H1 (cell line): ENCODE results near the gene ABCG1. TPM values are rescaled to one million over a fixed set of nuclear protein-coding genes. Genes with fewer than 3 reads are reported as not detected.

Source experiments
- CTCF ChIA-PET: fragments of 300-600 bp; sonication (Branson Sonifier 250); formaldehyde crosslinking; loops from one replicate; lab custom pipeline; 2021; ENCODE audit not compliant: partially characterized antibody; lab: Charles Lee
- POLR2A ChIA-PET: fragments of 300-600 bp; sonication (Branson Sonifier 250); formaldehyde crosslinking; loops from one replicate; lab custom pipeline; 2021; ENCODE audit warnings: inconsistent platforms; ENCODE audit not compliant: partially characterized antibody; lab: Charles Lee
- DNase-seq, 2 experiments: peaks; one replicate each; pipeline versions ENCODE4 v3.0.0 to v3.0.0-alpha.2; 2010 to 2022; ENCODE audit warnings: low spot score in 2 of 2, low read depth in 1 of 2, mixed read lengths in 1 of 2
- FAIRE-seq: peaks from 2 replicates; lab custom pipeline; 2011; peaks lifted over from hg19 to GRCh38; lab: Jason Lieb, UNC
- H2AFZ ChIP-seq: 2 replicates; pipeline ENCODE4 v1.8.1; 2012; ENCODE audit warnings: low read length, inconsistent platforms
- H2AK5ac ChIP-seq: 2 replicates; pipeline ENCODE4 v1.6.1; 2013; ENCODE audit warnings: low read depth, low read length
- H2BK120ac ChIP-seq: replicated peaks from 2 replicates; pipeline ENCODE3; 2013; ENCODE audit warnings: low read depth, low read length, inconsistent platforms
- H2BK12ac ChIP-seq: 2 replicates; pipeline ENCODE4 v1.6.1; 2013; ENCODE audit warnings: low read depth, low read length
- H2BK15ac ChIP-seq: 2 replicates; pipeline ENCODE4 v1.6.1; 2013; ENCODE audit warnings: low read length
- H2BK20ac ChIP-seq: 2 replicates; pipeline ENCODE4 v1.6.1; 2013; ENCODE audit warnings: low read length
- H2BK5ac ChIP-seq: 2 replicates; pipeline ENCODE4 v1.6.1; 2013; ENCODE audit warnings: low read depth, low read length
- H3K14ac ChIP-seq: 2 replicates; pipeline ENCODE4 v1.6.1; 2013; ENCODE audit warnings: inconsistent platforms; ENCODE audit not compliant: insufficient read length
- H3K18ac ChIP-seq: 2 replicates; pipeline ENCODE4 v1.6.1; 2013; ENCODE audit warnings: low read length; ENCODE audit errors: extremely low read depth
- H3K23ac ChIP-seq: 2 replicates; pipeline ENCODE4 v1.6.1; 2013; ENCODE audit warnings: inconsistent platforms; ENCODE audit not compliant: insufficient read length
- H3K23me2 ChIP-seq: 2 replicates; pipeline ENCODE4 v1.6.1; 2013; ENCODE audit warnings: low read depth, low read length
- H3K27ac ChIP-seq: 2 replicates; pipeline ENCODE4 v1.6.1; 2011; ENCODE audit warnings: low read depth, low read length, inconsistent platforms
- H3K27me3 ChIP-seq, 4 experiments: replicated peaks in 1 of 4; 1 replicate in 1 of 4; 2 replicates in 3 of 4; pipeline versions ENCODE4 v1.6.1 to v1.8.1; 2011 to 2013; ENCODE audit warnings: low read length in 3 of 4, mild to moderate bottlenecking in 3 of 4, inconsistent platforms in 2 of 4, mixed read lengths in 2 of 4, moderate library complexity in 1 of 4; ENCODE audit not compliant: control insufficient read depth in 3 of 4, insufficient read depth in 3 of 4; ENCODE audit errors: extremely low read depth in 1 of 4
- H3K36me3 ChIP-seq, 4 experiments: 2 replicates each; pipeline versions ENCODE4 v1.6.1 to v1.8.1; 2011 to 2013; ENCODE audit warnings: mild to moderate bottlenecking in 4 of 4, low read length in 3 of 4, moderate library complexity in 2 of 4, control low read depth in 1 of 4, inconsistent platforms in 1 of 4; ENCODE audit not compliant: insufficient read depth in 4 of 4, control insufficient read depth in 2 of 4
- H3K4ac ChIP-seq: replicated peaks from 2 replicates; pipeline ENCODE3; 2013; ENCODE audit warnings: low read length, low read depth, mixed read lengths, inconsistent platforms; ENCODE audit not compliant: insufficient read length
- H3K4me1 ChIP-seq, 4 experiments: replicated peaks in 1 of 4; 1 replicate in 1 of 4; 2 replicates in 3 of 4; pipeline versions ENCODE4 v1.6.1 to v1.8.1; 2011 to 2013; ENCODE audit warnings: low read length in 3 of 4, inconsistent platforms in 2 of 4, mixed read lengths in 1 of 4; ENCODE audit not compliant: insufficient read depth in 4 of 4, control insufficient read depth in 3 of 4
- H3K4me2 ChIP-seq, 2 experiments: 2 replicates each; pipeline versions ENCODE4 v1.6.1 to v1.8.1; 2011 to 2013; ENCODE audit warnings: low read depth in 2 of 2, low read length in 2 of 2, control low read depth in 1 of 2, inconsistent platforms in 1 of 2, mild to moderate bottlenecking in 1 of 2; ENCODE audit not compliant: insufficient read depth in 1 of 2
- H3K4me3 ChIP-seq, 4 experiments: fragments of 200-600, 300-600 bp in 1 of 4; sonication (generic), shearing (Covaris generic), sonication (Bioruptor Twin) in 1 of 4; 2 replicates each; pipeline versions ENCODE4 v1.5.1 to v1.8.1; 2011 to 2016; ENCODE audit warnings: low read length in 4 of 4, low read depth in 3 of 4, control low read depth in 2 of 4, inconsistent platforms in 2 of 4, mild to moderate bottlenecking in 2 of 4, mixed read lengths in 1 of 4, moderate library complexity in 1 of 4; ENCODE audit not compliant: insufficient read depth in 2 of 4; ENCODE audit errors: extremely low read depth in 1 of 4
- H3K56ac ChIP-seq: replicated peaks from 2 replicates; pipeline ENCODE3; 2013; ENCODE audit warnings: low read depth, mild to moderate bottlenecking, mixed read lengths, low read length, inconsistent platforms; ENCODE audit not compliant: insufficient read length
- H3K79me1 ChIP-seq: 2 replicates; pipeline ENCODE4 v1.6.1; 2013; ENCODE audit warnings: low read depth, low read length, control low read depth
- H3K79me2 ChIP-seq, 2 experiments: 2 replicates each; pipeline versions ENCODE4 v1.6.1 to v1.8.1; 2012 to 2013; ENCODE audit warnings: low read length in 2 of 2, mild to moderate bottlenecking in 2 of 2, inconsistent platforms in 1 of 2; ENCODE audit not compliant: insufficient read depth in 2 of 2, control insufficient read depth in 1 of 2
- H3K9ac ChIP-seq, 4 experiments: replicated peaks in 1 of 4; 1 replicate in 1 of 4; 2 replicates in 3 of 4; pipeline versions ENCODE4 v1.6.1 to v1.8.1; 2011 to 2013; ENCODE audit warnings: low read depth in 3 of 4, low read length in 3 of 4, control low read depth in 2 of 4, mild to moderate bottlenecking in 2 of 4, moderate library complexity in 2 of 4, inconsistent platforms in 1 of 4; ENCODE audit errors: extremely low read depth in 1 of 4
- H3K9me3 ChIP-seq, 2 experiments: 2 replicates each; pipeline versions ENCODE4 v1.6.1 to v1.8.1; 2012 to 2013; ENCODE audit warnings: mild to moderate bottlenecking in 2 of 2, moderate library complexity in 2 of 2, control low read depth in 1 of 2, inconsistent platforms in 1 of 2, low read depth in 1 of 2, low read length in 1 of 2, mixed read lengths in 1 of 2; ENCODE audit not compliant: insufficient read depth in 2 of 2
- H4K20me1 ChIP-seq, 2 experiments: replicated peaks in 1 of 2; 2 replicates each; pipeline versions ENCODE3 to v1.8.1; 2011 to 2013; ENCODE audit warnings: inconsistent platforms in 2 of 2, low read length in 2 of 2, mild to moderate bottlenecking in 1 of 2; ENCODE audit not compliant: insufficient read depth in 2 of 2, control insufficient read depth in 1 of 2
- H4K5ac ChIP-seq: 2 replicates; pipeline ENCODE4 v1.6.1; 2013; ENCODE audit warnings: low read length, low read depth, mixed read lengths, inconsistent platforms; ENCODE audit not compliant: insufficient read length
- H4K8ac ChIP-seq: 2 replicates; pipeline ENCODE4 v1.8.0; 2013; ENCODE audit warnings: mild to moderate bottlenecking, moderate library complexity, low read length, inconsistent platforms; ENCODE audit not compliant: insufficient read depth; ENCODE audit errors: extremely low read depth
- H4K91ac ChIP-seq: replicated peaks from 2 replicates; pipeline ENCODE3; 2013; ENCODE audit warnings: low read length, mixed read lengths, inconsistent platforms; ENCODE audit not compliant: insufficient read length
- ATF3 ChIP-seq: IDR thresholded peaks from 2 replicates; pipeline ENCODE4 v1.6.1; 2011; ENCODE audit warnings: low read depth, mild to moderate bottlenecking, low read length; ENCODE audit not compliant: insufficient read depth
- E2F6 ChIP-seq: IDR thresholded peaks from 2 replicates; pipeline ENCODE4 v1.6.1; 2012; ENCODE audit warnings: inconsistent platforms
- HDAC2 ChIP-seq, 2 experiments: fragments of 300-600 bp in 1 of 2; sonication (generic) in 1 of 2; IDR thresholded peaks; 2 replicates each; pipeline ENCODE4 v1.6.1; 2011 to 2012; ENCODE audit warnings: low read depth in 2 of 2, low read length in 2 of 2, mild to moderate bottlenecking in 2 of 2, moderate library complexity in 2 of 2, borderline replicate concordance in 1 of 2, inconsistent platforms in 1 of 2
- TEAD4 ChIP-seq: IDR thresholded peaks from 2 replicates; pipeline ENCODE4 v1.6.1; 2012; ENCODE audit warnings: low read depth, low read length, inconsistent platforms, mixed read lengths
- WGBS, 2 experiments: shearing (Covaris generic) in 1 of 2; methylation state at CpG; one replicate each; pipeline versions ENCODE4 v1.1.6 to v1.1.7; 2013 to 2015; ENCODE audit warnings: low lambda C conversion rate in 2 of 2, mixed read lengths in 2 of 2, inconsistent platforms in 1 of 2, low coverage in 1 of 2, missing lambda C conversion rate in 1 of 2; ENCODE audit not compliant: insufficient replicate concordance in 2 of 2, insufficient coverage in 1 of 2, insufficient read length in 1 of 2; ENCODE audit errors: extremely low coverage in 1 of 2, missing lambda C conversion rate in 1 of 2; 5-methylcytosine and 5-hydroxymethylcytosine counted together
- polyA plus RNA-seq, 7 experiments: library from polyadenylated mRNA; depleted of rRNA in 3 of 7; stranded (reverse) in 5 of 7; unstranded in 2 of 7; fragments of >200 nt in 5 of 7; fragments of 200-250 nt in 2 of 7; gene quantifications; 1 replicate in 5 of 7; 2 replicates in 1 of 7; 4 replicates in 1 of 7; pipeline versions ENCODE4 v1.2.1 to v1.2.3, GENCODE V29; 2011 to 2013; ENCODE audit warnings: missing spikeins in 2 of 7, mixed read lengths in 2 of 7
- total RNA-seq: library from RNA; stranded (reverse); fragmentation: NEBNext Ultra II Directional; extraction: Animal tissue kit (Norgen Biotek cat#: 25700); gene quantifications from 2 replicates; pipeline ENCODE4 v1.2.1, GENCODE V29; 2021

Gene ABCG1
- total and polyA plus RNA-seq, 2 of the 8 experiments (the other 6 are each of a cell fraction or from before 2014, with no cell fraction given): 2.1 to 4.0 TPM

- Histone ChIP-seq H3K4me2 (no peak overlapping the region), H3K79me1 (no peaks in the 10 kb centered on the region), H2BK20ac (no peak overlapping the region), H3K27ac (no peak overlapping the region), H4K20me1 (no peaks in the 10 kb centered on the region), H2AK5ac (no peak overlapping the region), H3K4me3 (no peak overlapping the region), H3K27me3 (peaks cover 0 to 12% (median 8%) of the 10 kb centered on the region in 4 experiments; a peak in 6 of 7 replicates), H3K4ac (no peak overlapping the region), H2BK5ac (no peak overlapping the region), H4K5ac (no peak overlapping the region), H2BK15ac (no peak overlapping the region), H2BK12ac (no peak overlapping the region), H3K23me2 (no peaks in the 10 kb centered on the region), H3K56ac (no peak overlapping the region), H4K8ac (no peak overlapping the region; the same call in 1 of the 2 replicates), H2AFZ (no peak overlapping the region), H2BK120ac (no peak overlapping the region), H3K79me2 (no peaks in the 10 kb centered on the region), H3K9me3 (peaks cover 11 to 16% of the 10 kb centered on the region in 2 experiments), H3K14ac (no peak overlapping the region), H4K91ac (no peak overlapping the region), H3K36me3 (no peaks in the 10 kb centered on the region), H3K4me1 (peaks cover 0 to 6% (median under 1%) of the 10 kb centered on the region in 4 experiments; a peak in 2 of 7 replicates), H3K23ac (no peak overlapping the region), H3K18ac (no peak overlapping the region), H3K9ac (no peak overlapping the region)
- TF ChIP-seq E2F6: no peak
- no peak for TF ChIP-seq ATF3
- TF ChIP-seq HDAC2 (IDR thresholded peaks at IDR 0.05; ENCODE audit: borderline replicate concordance in 1 of 2, low read depth in 2 of 2, low read length in 2 of 2): no peak
- TF ChIP-seq TEAD4: no peak
- no peak for FAIRE-seq
- ChIA-PET CTCF (no interaction called here), POLR2A (no interaction called here)
- DNase-seq: no peak
- WGBS, 2 experiments: 91% methylated on average over 5 of the region's 5 CpGs; no CpG with 5 or more reads in 1 of the 2 experiments
Observed at GRCh38 chr21:42213082-42213774, 5.7 kb upstream of the ABCG1 start.
